Activated T-helper 9 cell treated with anti-CD3 and anti-CD28 coated beads, Interleukin-2, amount 50 U/mL, for 16 hours (primary cell): ENCODE data around the gene PCGF3.

Experiments used
- DNase-seq: peaks from one replicate; pipeline ENCODE4 v3.0.0-alpha.2; 2020; ENCODE audit warnings: low read depth

PCGF3 gene, protein sequence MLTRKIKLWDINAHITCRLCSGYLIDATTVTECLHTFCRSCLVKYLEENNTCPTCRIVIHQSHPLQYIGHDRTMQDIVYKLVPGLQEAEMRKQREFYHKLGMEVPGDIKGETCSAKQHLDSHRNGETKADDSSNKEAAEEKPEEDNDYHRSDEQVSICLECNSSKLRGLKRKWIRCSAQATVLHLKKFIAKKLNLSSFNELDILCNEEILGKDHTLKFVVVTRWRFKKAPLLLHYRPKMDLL

GRCh38 chr4:705278-706082 lies at the start of gene PCGF3:
TSS of gene PCGF3 (plus strand) at chr4:705832. CDS start at chr4:733681, 27,849 bp downstream.
- DNase-seq: peak; percentile 96

DNA sequence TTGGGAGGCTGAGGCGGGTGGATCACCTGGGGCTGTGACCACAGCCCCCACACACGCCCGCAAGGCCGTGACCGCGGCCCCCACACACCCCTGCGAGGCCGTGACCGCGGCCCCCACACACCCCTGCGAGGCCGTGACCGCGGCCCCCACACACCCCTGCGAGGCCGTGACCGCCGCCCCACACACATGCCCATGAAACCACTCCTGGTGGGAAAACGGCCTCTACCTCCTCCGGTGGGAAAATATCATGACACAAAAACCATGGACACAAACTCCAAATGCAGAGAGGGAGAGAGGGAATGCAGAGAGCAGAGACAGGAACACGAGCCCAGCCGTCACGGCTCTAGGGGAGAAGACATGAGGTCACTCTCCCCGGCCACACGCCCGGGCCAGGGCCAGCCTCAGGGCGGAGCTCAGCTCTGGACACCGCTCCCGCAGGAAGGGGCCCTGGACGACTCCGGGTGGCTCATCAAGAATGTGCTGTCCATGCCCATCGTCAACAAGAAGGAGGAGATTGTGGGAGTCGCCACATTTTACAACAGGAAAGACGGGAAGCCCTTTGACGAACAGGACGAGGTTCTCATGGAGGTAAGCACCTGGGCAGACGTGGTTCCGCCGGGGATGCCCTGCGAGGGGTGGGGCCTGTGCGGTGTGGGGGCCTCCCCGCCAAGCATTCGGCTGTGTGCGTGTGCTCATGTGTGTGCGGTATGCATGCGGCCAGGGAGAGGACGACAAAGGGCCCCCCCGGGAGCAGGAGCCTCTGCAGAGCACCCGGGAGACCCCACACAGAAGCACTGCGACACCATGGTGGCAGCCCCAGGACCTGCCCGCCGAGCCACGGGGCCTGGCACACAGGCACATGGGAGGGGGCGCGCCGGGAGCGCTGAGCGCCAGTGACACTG lies 48.9 kb upstream of the PCGF3 start:
- DNase-seq: no peak

DNA sequence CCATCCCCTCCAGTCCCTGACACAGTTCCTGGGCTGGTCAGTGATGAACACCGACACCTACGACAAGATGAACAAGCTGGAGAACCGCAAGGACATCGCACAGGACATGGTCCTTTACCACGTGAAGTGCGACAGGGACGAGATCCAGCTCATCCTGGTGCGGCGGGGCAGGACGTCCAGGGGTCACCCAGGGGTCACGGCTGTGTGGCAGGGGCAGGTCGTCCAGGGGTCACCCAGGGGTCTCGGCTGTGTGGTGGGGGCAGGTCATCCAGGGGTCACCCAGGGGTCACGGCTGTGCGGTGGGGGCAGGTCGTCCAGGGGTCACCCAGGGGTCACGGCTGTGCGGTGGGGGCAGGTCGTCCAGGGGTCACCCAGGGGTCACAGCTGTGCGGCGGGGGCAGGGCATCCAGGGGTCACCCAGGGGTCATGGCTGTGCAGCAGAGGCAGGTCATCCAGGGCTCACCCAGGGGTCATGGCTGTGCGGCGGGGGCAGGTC lies 48.2 kb upstream of the PCGF3 start:
- DNase-seq: no peak

DNA sequence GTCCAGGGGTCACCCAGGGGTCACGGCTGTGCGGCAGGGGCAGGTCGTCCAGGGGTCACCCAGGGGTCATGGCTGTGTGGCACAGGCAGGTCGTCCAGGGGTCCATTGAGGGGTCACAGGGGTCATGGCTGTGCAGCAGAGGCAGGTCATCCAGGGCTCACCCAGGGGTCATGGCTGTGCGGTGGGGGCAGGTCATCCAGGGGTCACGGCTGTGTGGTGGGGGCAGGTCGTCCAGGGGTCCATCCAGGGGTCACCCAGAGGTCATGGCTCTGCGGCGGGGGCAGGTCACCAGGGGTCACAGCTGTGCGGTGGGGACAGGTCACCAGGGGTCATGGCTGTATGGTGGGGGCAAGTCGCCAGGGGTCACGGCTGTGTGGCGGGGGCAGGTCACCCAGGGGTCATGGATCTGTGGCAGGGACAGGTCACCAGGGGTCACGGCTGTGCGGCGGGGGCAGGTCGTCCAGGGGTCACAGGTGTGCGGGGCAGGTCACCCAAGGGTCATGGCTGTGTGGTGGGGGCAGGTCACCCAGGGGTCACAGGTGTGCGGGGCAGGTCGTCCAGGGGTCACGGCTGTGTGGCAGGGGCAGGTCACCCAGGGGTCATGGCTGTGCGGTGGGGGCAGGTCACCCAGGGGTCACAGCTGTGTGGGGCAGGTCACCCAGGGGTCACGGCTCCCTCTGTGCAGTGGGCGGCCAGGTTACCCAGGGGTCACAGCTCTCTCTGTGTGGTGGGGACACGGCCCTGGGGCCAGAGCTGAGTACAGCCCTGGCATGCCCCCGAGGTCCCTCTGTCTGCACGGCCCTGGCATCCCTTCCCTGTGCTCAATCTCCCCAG lies 47.6 kb upstream of the PCGF3 start:
- DNase-seq: no peak

DNA sequence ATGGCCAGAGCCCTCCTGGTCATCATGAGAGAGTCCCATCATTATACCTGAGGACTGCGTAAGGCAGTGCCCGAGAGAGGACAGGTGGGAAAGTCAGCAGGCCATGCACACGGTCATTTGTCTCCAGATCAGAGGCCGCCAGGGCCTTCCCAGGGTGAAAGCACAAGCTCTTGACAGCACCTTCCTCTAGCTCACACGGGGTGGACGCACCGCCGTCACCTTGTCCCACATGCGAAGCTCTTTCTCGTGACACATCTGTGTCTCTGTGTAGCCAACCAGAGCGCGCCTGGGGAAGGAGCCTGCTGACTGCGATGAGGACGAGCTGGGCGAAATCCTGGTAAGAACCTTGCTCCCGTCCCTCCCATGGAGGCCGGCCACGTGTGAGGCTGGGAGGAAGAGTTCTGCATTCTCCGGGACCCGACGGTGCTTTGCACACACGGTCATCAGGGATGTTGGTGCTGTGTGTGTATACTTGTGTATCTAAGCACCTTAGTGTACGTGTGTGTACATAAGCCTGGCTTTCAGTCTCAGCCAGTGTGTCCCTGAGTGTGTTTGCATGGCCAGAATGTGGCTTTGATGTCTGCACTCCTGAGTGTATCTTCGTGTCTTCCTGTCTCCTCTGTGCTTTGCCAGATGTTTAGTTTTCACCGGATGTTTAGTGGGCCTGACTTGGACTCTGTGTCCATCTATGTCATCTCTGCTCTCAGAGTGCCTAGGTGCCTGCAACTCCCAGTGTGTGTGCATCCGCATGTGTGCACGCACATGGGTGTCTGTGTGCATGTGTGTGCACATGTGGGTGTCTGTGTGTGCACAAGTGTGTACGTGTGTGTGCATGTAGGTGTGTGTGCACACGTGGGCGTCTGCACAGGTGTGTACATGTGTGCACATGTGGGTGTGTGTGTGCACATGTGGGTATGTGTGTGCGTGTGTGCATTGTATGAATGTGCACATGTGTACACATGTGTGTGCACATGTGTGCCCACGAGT lies 46.7 kb upstream of the PCGF3 start:
- DNase-seq: no peak

GRCh38 chr4:659851-660250 lies 45.8 kb upstream of the PCGF3 start:
- DNase-seq: no peak

- DNase-seq: no peak
Measured at GRCh38 chr4:660401-660800, 45.2 kb upstream of the PCGF3 start.

GRCh38 chr4:661231-661630 lies 44.4 kb upstream of the PCGF3 start:
- DNase-seq: no peak

- no peak for DNase-seq
Measured at GRCh38 chr4:661881-662761, 43.5 kb upstream of the PCGF3 start.

- DNase-seq: no peak
Measured at GRCh38 chr4:663046-663437, 42.6 kb upstream of the PCGF3 start.

GRCh38 chr4:663438-664428 lies 41.9 kb upstream of the PCGF3 start:
- DNase-seq: peak; percentile 67

DNA sequence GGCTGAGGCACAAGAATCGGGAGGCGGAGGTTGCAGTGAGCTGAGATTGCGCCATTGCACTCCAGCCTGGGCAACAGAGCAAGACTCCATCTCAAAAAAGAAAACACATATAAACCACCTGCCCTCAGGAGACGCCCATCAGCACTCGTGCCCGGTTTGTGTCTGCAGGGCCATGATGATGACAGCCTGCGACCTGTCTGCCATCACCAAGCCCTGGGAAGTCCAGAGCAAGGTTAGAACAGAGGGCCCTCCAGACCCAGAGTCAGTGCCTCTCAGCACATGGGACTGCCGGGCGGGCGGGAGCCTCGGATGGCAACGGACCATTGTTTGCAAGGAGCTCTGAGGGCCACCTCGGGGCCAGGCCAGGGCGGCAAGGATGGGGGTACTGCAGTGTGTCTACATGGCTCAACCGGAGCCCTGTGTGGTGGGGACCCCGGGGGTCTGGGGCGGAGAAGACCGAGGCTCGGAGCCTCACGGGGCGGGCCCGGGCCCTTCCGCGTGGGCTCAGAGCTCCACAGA lies 40.9 kb upstream of the PCGF3 start:
- no peak for DNase-seq

DNA sequence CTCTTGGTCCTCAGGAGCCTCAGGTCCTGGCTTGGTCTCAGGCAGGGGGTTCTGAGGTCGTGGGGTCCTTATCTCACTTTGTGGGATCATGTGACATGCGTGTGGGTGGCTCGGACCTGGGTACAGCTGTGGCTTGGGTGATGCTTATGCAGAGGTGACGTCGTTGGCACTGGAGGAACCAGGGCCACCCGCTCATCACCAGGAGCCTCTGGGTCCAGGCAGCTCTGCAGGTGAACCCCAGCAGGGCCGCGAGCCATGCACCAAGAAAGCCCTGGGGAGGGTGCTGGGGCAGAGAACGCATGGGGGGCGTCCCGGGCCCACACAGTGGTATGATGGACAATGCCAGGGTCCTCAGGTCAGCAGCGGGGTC lies 40.3 kb upstream of the PCGF3 start:
- no peak for DNase-seq

DNA sequence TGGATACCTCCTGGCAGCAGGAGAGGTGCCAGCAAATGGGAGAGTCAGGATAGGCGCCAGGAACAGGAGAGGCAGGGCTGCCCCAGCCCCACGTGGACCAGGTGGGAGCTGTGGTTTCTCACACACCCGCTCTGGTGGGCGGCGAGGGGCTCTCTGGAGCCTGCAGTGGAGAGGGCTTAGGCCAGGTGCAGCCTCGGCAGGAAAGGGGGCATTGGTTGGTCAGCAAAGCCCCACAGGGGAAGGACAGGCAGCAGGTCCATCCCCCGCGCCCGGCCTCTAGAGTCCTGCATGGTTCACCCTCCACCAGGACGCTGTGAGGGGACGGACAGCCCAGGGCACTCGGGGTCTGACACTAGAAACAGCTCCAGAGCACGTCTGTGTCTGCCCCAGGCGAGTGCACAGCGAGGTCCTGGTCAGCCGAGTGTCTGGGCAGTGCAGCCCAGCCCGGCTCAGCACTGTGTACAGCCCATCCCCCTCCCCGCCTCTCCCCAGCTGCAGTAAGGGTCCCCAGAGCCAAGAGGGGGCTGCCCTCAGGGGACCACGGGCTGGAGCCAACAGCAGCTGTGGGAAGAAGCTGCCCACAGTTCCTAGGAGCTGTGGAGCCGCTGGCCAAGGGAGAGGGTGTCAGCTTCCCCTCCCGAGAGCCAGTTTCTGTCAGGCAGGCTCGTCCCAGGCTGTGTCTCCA lies 39.7 kb upstream of the PCGF3 start:
- DNase-seq: no peak

- no peak for DNase-seq
Measured at GRCh38 chr4:666436-666810, 39.2 kb upstream of the PCGF3 start.

DNA sequence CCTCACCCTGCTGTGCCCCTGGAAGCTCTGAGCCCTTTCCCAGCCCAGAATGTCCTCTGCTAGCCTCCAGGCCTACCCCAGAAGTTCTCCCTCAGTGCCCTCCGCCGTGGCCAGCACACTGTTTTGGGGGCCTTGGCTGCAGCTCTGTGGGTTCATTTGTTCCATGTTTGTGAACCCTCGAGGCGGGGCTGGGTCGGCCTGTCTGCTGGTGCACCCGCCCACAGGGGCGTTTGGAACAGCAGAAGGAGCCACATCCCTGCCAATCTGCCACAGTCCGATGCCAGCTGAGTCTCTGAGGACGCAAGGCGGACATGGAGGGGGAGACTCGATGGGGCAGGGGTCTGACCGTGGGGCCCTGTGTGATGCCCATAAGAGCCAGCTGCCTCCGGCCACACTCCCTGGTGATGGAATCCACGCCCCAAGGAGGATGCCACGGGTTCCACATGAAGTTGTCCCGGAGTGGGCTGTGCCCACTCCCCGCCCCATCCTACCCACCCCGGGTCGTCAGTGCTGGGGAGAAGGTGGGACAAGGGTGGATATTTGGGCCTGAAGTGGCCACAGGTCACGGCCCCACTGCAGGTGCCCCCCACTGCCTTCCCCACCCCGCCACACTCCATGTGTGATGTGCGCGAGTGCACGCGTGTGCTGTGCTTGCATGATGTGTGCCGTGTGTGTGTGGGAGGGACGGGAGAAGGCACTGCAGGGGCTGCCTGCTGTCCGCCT lies 38.6 kb upstream of the PCGF3 start:
- DNase-seq: no peak

GRCh38 chr4:667545-667925 lies 38.1 kb upstream of the PCGF3 start:
- DNase-seq: no peak
